Panc1 (cell line): ENCODE results near the gene ARHGAP31.

Source experiments
- CTCF ChIP-seq: fragments of 450-650 bp; IDR thresholded peaks from 2 replicates; pipeline ENCODE4 v1.5.1; 2017; ENCODE audit warnings: mild to moderate bottlenecking
- POLR2AphosphoS5 ChIP-seq: IDR thresholded peaks from 2 replicates; pipeline ENCODE4 v1.6.1; 2012; ENCODE audit warnings: mild to moderate bottlenecking, low read depth, low read length, moderate library complexity

GRCh38 chr3:119396870-119397269 lies 102.7 kb downstream of the ARHGAP31 start:
- TF ChIP-seq CTCF (no peak), POLR2AphosphoS5 (no peak)
